SK-N-SH (cell line): ENCODE results near the gene SKI.

Experiments used
- FOXM1 ChIP-seq: IDR thresholded peaks from 2 replicates; pipeline ENCODE4 v1.4.0; 2012; ENCODE audit warnings: low read depth, mild to moderate bottlenecking
- POLR2AphosphoS5 ChIP-seq: IDR thresholded peaks from 2 replicates; pipeline ENCODE4 v1.6.1; 2012; ENCODE audit warnings: low read depth, low read length
- TF ChIP-seq, protein P1 (sequence below): fragments of 200-600 bp; sonication (generic); IDR thresholded peaks from 2 replicates; pipeline ENCODE4 v1.6.1; 2017; ENCODE audit warnings: antibody characterized with exemption, mild to moderate bottlenecking, moderate library complexity

DNA sequence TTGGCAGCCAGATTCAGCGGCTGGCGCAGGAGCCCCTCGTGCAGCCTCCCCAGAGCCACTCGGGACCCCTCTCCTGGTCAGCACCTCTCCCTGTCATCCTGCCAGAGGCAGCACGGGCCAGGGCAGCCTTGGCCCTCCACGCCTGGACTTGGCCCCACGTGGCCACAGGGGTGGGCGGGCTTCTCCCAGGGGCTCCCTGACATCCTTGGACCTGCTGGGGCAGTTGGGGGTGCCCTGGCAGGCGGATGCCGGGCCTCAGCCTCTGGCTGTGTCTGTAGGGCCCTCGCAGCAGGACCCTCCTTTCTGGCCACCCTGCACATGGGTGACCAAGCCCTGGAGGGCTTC lies 103.1 kb downstream of the SKI start:
- TF ChIP-seq FOXM1 (no peak), POLR2AphosphoS5 (no peak)
- TF ChIP-seq, protein P1, sequence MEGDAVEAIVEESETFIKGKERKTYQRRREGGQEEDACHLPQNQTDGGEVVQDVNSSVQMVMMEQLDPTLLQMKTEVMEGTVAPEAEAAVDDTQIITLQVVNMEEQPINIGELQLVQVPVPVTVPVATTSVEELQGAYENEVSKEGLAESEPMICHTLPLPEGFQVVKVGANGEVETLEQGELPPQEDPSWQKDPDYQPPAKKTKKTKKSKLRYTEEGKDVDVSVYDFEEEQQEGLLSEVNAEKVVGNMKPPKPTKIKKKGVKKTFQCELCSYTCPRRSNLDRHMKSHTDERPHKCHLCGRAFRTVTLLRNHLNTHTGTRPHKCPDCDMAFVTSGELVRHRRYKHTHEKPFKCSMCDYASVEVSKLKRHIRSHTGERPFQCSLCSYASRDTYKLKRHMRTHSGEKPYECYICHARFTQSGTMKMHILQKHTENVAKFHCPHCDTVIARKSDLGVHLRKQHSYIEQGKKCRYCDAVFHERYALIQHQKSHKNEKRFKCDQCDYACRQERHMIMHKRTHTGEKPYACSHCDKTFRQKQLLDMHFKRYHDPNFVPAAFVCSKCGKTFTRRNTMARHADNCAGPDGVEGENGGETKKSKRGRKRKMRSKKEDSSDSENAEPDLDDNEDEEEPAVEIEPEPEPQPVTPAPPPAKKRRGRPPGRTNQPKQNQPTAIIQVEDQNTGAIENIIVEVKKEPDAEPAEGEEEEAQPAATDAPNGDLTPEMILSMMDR: no peak
